HL-60 (cell line): ENCODE measurements around the gene ATP8A1.

Experiments
- GABPA ChIP-seq: IDR thresholded peaks from 2 replicates; pipeline ENCODE4 v1.6.1; 2012; ENCODE audit warnings: low read depth
- POLR2AphosphoS5 ChIP-seq: IDR thresholded peaks from 2 replicates; pipeline ENCODE4 v1.6.1; 2012; ENCODE audit warnings: low read depth
- TF ChIP-seq, protein P1 (sequence below): IDR thresholded peaks from one replicate; pipeline ENCODE4 v1.5.1; 2011; ENCODE audit warnings: low read length, control low read depth, inconsistent platforms; ENCODE audit not compliant: insufficient read depth
- TF ChIP-seq, protein P2 (sequence below): IDR thresholded peaks from 2 replicates; pipeline ENCODE4 v1.6.1; 2012; ENCODE audit warnings: low read depth; ENCODE audit not compliant: insufficient replicate concordance

DNA sequence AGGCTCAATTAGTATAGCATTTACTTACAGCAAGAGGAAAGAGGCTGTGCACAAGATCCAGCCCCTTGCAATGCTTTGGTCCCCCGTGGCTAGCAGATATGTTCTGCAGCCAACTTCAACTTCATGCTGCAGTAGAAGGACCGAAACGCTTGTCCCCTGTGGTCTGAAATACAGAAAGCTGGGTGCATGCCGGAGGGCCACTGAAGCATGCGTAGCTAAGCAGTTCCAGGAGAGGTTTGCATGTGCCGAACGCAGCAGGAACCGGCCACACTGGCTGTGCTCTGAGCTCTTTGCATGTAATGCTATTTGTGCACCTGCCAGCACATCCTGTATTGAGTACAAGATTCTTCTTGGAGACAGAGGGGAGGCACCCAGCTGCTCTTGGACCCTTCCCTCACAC, 295.4 kb downstream of the ATP8A1 start:
- TF ChIP-seq POLR2AphosphoS5 (no peak), GABPA (no peak)
- TF ChIP-seq, protein P1, sequence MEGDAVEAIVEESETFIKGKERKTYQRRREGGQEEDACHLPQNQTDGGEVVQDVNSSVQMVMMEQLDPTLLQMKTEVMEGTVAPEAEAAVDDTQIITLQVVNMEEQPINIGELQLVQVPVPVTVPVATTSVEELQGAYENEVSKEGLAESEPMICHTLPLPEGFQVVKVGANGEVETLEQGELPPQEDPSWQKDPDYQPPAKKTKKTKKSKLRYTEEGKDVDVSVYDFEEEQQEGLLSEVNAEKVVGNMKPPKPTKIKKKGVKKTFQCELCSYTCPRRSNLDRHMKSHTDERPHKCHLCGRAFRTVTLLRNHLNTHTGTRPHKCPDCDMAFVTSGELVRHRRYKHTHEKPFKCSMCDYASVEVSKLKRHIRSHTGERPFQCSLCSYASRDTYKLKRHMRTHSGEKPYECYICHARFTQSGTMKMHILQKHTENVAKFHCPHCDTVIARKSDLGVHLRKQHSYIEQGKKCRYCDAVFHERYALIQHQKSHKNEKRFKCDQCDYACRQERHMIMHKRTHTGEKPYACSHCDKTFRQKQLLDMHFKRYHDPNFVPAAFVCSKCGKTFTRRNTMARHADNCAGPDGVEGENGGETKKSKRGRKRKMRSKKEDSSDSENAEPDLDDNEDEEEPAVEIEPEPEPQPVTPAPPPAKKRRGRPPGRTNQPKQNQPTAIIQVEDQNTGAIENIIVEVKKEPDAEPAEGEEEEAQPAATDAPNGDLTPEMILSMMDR, result no peak
- TF ChIP-seq, protein P2, sequence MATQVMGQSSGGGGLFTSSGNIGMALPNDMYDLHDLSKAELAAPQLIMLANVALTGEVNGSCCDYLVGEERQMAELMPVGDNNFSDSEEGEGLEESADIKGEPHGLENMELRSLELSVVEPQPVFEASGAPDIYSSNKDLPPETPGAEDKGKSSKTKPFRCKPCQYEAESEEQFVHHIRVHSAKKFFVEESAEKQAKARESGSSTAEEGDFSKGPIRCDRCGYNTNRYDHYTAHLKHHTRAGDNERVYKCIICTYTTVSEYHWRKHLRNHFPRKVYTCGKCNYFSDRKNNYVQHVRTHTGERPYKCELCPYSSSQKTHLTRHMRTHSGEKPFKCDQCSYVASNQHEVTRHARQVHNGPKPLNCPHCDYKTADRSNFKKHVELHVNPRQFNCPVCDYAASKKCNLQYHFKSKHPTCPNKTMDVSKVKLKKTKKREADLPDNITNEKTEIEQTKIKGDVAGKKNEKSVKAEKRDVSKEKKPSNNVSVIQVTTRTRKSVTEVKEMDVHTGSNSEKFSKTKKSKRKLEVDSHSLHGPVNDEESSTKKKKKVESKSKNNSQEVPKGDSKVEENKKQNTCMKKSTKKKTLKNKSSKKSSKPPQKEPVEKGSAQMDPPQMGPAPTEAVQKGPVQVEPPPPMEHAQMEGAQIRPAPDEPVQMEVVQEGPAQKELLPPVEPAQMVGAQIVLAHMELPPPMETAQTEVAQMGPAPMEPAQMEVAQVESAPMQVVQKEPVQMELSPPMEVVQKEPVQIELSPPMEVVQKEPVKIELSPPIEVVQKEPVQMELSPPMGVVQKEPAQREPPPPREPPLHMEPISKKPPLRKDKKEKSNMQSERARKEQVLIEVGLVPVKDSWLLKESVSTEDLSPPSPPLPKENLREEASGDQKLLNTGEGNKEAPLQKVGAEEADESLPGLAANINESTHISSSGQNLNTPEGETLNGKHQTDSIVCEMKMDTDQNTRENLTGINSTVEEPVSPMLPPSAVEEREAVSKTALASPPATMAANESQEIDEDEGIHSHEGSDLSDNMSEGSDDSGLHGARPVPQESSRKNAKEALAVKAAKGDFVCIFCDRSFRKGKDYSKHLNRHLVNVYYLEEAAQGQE, result no peak
